ENCODE data around the gene ZNHIT3.

DNA sequence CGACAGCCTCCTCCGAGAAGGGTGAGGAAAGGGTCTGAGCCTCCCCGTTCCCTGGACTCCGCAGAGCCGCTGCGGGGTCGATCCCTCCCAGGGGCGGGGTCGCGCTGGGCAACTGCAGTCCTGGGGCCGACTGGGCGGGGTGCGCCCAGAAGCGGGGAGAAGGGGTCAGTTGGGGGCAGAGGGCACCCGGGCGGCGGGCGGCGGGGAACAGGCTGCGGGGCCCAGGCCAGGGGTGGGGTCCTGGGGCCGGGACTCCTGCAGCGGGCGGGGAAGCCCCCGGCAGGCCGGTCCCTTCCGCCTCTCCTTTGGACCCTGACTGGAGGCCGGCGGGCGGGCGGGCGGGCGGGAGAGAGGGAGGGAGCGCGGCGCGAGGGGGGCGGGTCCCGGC lies 58.6 kb downstream of the ZNHIT3 start:
- peak; percentile 33 for TF ChIP-seq POLR2A (IDR thresholded peaks at IDR 0.05; ENCODE audit: low read length)
- no peak for TF ChIP-seq GATA1 (IDR thresholded peaks at IDR 0.05; ENCODE audit: low read depth, low read length)
